IMR-90 (cell line): ENCODE measurements around the gene LCMT2. TPM values are rescaled to one million over a fixed set of nuclear protein-coding genes. Genes with fewer than 3 reads are reported as not detected.

Source experiments
- ATAC-seq: fragments of 200-7000 bp; cut with Tn5 transposase; 2 replicates; pipeline ENCODE4 v1.9.1; 2020; ENCODE audit warnings: low read depth, mild to moderate bottlenecking, moderate library complexity
- BruUV-seq: library from RNA; stranded (reverse); fragments of 400-500 nt; replicated peaks from 2 replicates; lab custom pipeline; 2021; lab: Mats Ljungman, UMichigan
- CTCF ChIA-PET: fragments of 300-600 bp; formaldehyde crosslinking; extraction: SDS; loops from one replicate; lab custom pipeline; 2021; ENCODE audit warnings: antibody characterized with exemption; lab: Yijun Ruan, JAX
- POLR2A ChIA-PET: fragments of 300-600 bp; sonication (Branson Sonifier 250); formaldehyde crosslinking; loops from one replicate; lab custom pipeline; 2022; ENCODE audit warnings: antibody characterized with exemption; ENCODE audit not compliant: unreplicated experiment; lab: Charles Lee
- DNase-seq: peaks from one replicate; pipeline ENCODE4 v3.0.0; 2013
- H2AFZ ChIP-seq: replicated peaks from 2 replicates; pipeline ENCODE3; 2013; ENCODE audit warnings: low read length, mild to moderate bottlenecking; ENCODE audit not compliant: poor library complexity
- H2AK5ac ChIP-seq: 2 replicates; pipeline ENCODE4 v1.6.1; 2013; ENCODE audit warnings: low read depth, low read length, inconsistent platforms
- H2AK9ac ChIP-seq: replicated peaks from 2 replicates; pipeline ENCODE3; 2013; ENCODE audit warnings: mild to moderate bottlenecking, low read depth, low read length, moderate library complexity; ENCODE audit not compliant: poor library complexity
- H2BK120ac ChIP-seq: 2 replicates; pipeline ENCODE4 v1.6.1; 2013; ENCODE audit warnings: low read depth, low read length, inconsistent platforms
- H2BK15ac ChIP-seq: 3 replicates; pipeline ENCODE4 v1.6.1; 2013; ENCODE audit warnings: low read depth, low read length, inconsistent platforms
- H2BK20ac ChIP-seq: 2 replicates; pipeline ENCODE4 v1.6.1; 2013; ENCODE audit warnings: low read depth, mild to moderate bottlenecking, inconsistent platforms, low read length, moderate library complexity
- H2BK5ac ChIP-seq: 2 replicates; pipeline ENCODE4 v1.6.1; 2013; ENCODE audit warnings: mild to moderate bottlenecking, low read depth, low read length, inconsistent platforms; ENCODE audit not compliant: poor library complexity, severe bottlenecking
- H3K14ac ChIP-seq: replicated peaks from 2 replicates; pipeline ENCODE4 v1.6.1; 2013; ENCODE audit warnings: low read depth, low read length, inconsistent platforms
- H3K18ac ChIP-seq: 2 replicates; pipeline ENCODE4 v1.6.1; 2013; ENCODE audit warnings: low read depth, low read length, control low read depth
- H3K23ac ChIP-seq: 2 replicates; pipeline ENCODE4 v1.6.1; 2013; ENCODE audit warnings: low read depth, low read length, inconsistent platforms
- H3K27ac ChIP-seq: 2 replicates; pipeline ENCODE4 v1.5.1; 2013; ENCODE audit warnings: mild to moderate bottlenecking, control low read depth, low read length; ENCODE audit not compliant: insufficient read depth
- H3K27me3 ChIP-seq: 2 replicates; pipeline ENCODE4 v1.6.1; 2013; ENCODE audit warnings: low read length; ENCODE audit not compliant: control insufficient read depth, insufficient read depth
- H3K36me3 ChIP-seq: 2 replicates; pipeline ENCODE4 v1.6.1; 2013; ENCODE audit warnings: low read length, mixed read lengths; ENCODE audit not compliant: control insufficient read depth, insufficient read depth
- H3K4ac ChIP-seq: 2 replicates; pipeline ENCODE4 v1.6.1; 2013; ENCODE audit warnings: low read depth, low read length, inconsistent platforms
- H3K4me1 ChIP-seq: 2 replicates; pipeline ENCODE4 v1.6.1; 2013; ENCODE audit warnings: low read length, mixed read lengths; ENCODE audit not compliant: control insufficient read depth, insufficient read depth
- H3K4me2 ChIP-seq: 2 replicates; pipeline ENCODE4 v1.6.1; 2013; ENCODE audit warnings: low read depth, mild to moderate bottlenecking, control low read depth, low read length, moderate library complexity
- H3K4me3 ChIP-seq: 2 replicates; pipeline ENCODE4 v1.5.1; 2013; ENCODE audit warnings: low read depth, mild to moderate bottlenecking, control low read depth, low read length, moderate library complexity; ENCODE audit not compliant: insufficient read depth
- H3K56ac ChIP-seq: 2 replicates; pipeline ENCODE4 v1.6.1; 2013; ENCODE audit warnings: low read length, inconsistent platforms; ENCODE audit not compliant: insufficient read depth; ENCODE audit errors: extremely low read depth
- H3K79me1 ChIP-seq, 2 experiments: 2 replicates each; pipeline ENCODE4 v1.6.1; 2013; ENCODE audit warnings: low read length in 2 of 2, inconsistent platforms in 1 of 2, low read depth in 1 of 2
- H3K9ac ChIP-seq: 2 replicates; pipeline ENCODE4 v1.6.1; 2013; ENCODE audit warnings: low read depth, low read length, control low read depth
- H3K9me1 ChIP-seq: 2 replicates; pipeline ENCODE4 v1.6.1; 2013; ENCODE audit warnings: low read length, inconsistent platforms; ENCODE audit not compliant: insufficient read depth
- H3K9me3 ChIP-seq: 2 replicates; pipeline ENCODE4 v1.6.1; 2013; ENCODE audit warnings: low read length; ENCODE audit not compliant: control insufficient read depth, insufficient read depth
- H4K20me1 ChIP-seq: 2 replicates; pipeline ENCODE4 v1.6.1; 2013; ENCODE audit warnings: low read length, inconsistent platforms; ENCODE audit not compliant: insufficient read depth
- H4K5ac ChIP-seq: 2 replicates; pipeline ENCODE4 v1.6.1; 2013; ENCODE audit warnings: mild to moderate bottlenecking, low read depth, low read length, control low read depth
- H4K8ac ChIP-seq, 2 experiments: 2 replicates each; pipeline ENCODE4 v1.6.1; 2013; ENCODE audit warnings: low read depth in 2 of 2, low read length in 2 of 2, control low read depth in 1 of 2, inconsistent platforms in 1 of 2
- H4K91ac ChIP-seq: 2 replicates; pipeline ENCODE4 v1.6.1; 2013; ENCODE audit warnings: low read depth, low read length, inconsistent platforms; ENCODE audit not compliant: insufficient read depth
- CTCF ChIP-seq: conservative IDR thresholded peaks from 2 replicates; pipeline ENCODE4 v1.5.1; 2012; ENCODE audit warnings: mild to moderate bottlenecking, low read depth, low read length, improper control_type of control experiment
- FOS ChIP-seq: fragments of 150-350 bp; IDR thresholded peaks from 2 replicates; pipeline ENCODE4 v1.6.1; 2016; ENCODE audit warnings: low read depth, low read length
- MAFK ChIP-seq: IDR thresholded peaks from 2 replicates; pipeline ENCODE4 v1.6.1; 2012; ENCODE audit warnings: low read depth, low read length, improper control_type of control experiment
- MAZ ChIP-seq: IDR thresholded peaks from 2 replicates; pipeline ENCODE4 v1.6.1; 2012; ENCODE audit warnings: low read depth, mild to moderate bottlenecking, low read length, improper control_type of control experiment, moderate library complexity, borderline replicate concordance
- MXI1 ChIP-seq: IDR thresholded peaks from 2 replicates; pipeline ENCODE4 v1.6.1; 2012; ENCODE audit warnings: low read depth, mild to moderate bottlenecking, low read length, moderate library complexity, borderline replicate concordance
- NFE2L2 ChIP-seq: fragments of 150-350 bp; IDR thresholded peaks from 2 replicates; pipeline ENCODE4 v1.6.1; 2016; ENCODE audit warnings: low read depth, mild to moderate bottlenecking, low read length
- RAD21 ChIP-seq: IDR thresholded peaks from 2 replicates; pipeline ENCODE4 v1.6.1; 2012; ENCODE audit warnings: low read length, improper control_type of control experiment
- WGBS, 2 experiments: methylation state at CpG; one replicate each; pipeline versions ENCODE4 v1.1.5 to v1.1.7; 2013; ENCODE audit warnings: missing lambda C conversion rate in 2 of 2; ENCODE audit not compliant: insufficient read length in 1 of 2; ENCODE audit errors: extremely low coverage in 2 of 2; 5-methylcytosine and 5-hydroxymethylcytosine counted together
- dilution Hi-C: fragments of 300-500 bp; cut with HindIII; formaldehyde crosslinking; loops from one replicate; pipeline ENCODE4 v1.14.3; 2018; ENCODE audit warnings: low sequenced_read_pairs; ENCODE audit not compliant: unreplicated experiment
- in situ Hi-C: fragments of 300-500 bp; cut with MboI; formaldehyde crosslinking; loops from 3 replicates; pipeline ENCODE4 v1.14.3; 2019; ENCODE audit warnings: low sequenced_read_pairs, inconsistent platforms, mixed read lengths
- intact Hi-C: fragments of 100-400 bp; cut with micrococcal nuclease; formaldehyde crosslinking; loops from 2 replicates; pipeline ENCODE4 v1.10.0; 2022
- polyA plus RNA-seq, 3 experiments: library from polyadenylated mRNA; depleted of rRNA; stranded (reverse); fragments of >200 nt; gene quantifications; 2 replicates each; pipeline ENCODE4 v1.2.3, GENCODE V29; 2012; ENCODE audit warnings: low replicate concordance in 1 of 3
- total RNA-seq: library from RNA; depleted of rRNA; stranded (reverse); fragments of >200 nt; gene quantifications from 2 replicates; pipeline ENCODE4 v1.2.3, GENCODE V29; 2012

LCMT2 gene
- total and polyA plus RNA-seq, 2 of the 4 experiments (the other 2 are of a cell fraction): 5.8 to 12.2 TPM

- peaks cover 2% of the 10 kb centered on the region; the same call in 1 of the 2 replicates for H3K4me1 ChIP-seq
- no peaks in the 10 kb centered on the region for H3K27me3 ChIP-seq
- H3K27ac ChIP-seq: peak within 1 kb of the TSS; percentile 96
- ATAC-seq (peak; percentile 95), DNase-seq (peak; percentile 62)
- H2BK20ac ChIP-seq: no peak within 1 kb of the TSS
- H3K4me2 ChIP-seq: peak within 1 kb of the TSS; percentile 99
- TF ChIP-seq FOS: no peak
- no peak for TF ChIP-seq RAD21
- no peak for TF ChIP-seq NFE2L2
- no peak for TF ChIP-seq MAFK
- 0 out of 2 replicates have a peak, but pooled peaks have one; percentile 19 for TF ChIP-seq MAZ
- peak; percentile 66 for TF ChIP-seq MXI1
- TF ChIP-seq CTCF: no peak
- peak within 1 kb of the TSS; percentile 97 for H3K4me3 ChIP-seq
- dilution Hi-C loops (no loop called here), intact Hi-C loops (no loop called here), in situ Hi-C loops (no loop called here)
- H4K20me1 ChIP-seq: peaks cover 5% of the 10 kb centered on the region; the same call in 1 of the 2 replicates
- H3K14ac ChIP-seq: peak within 1 kb of the TSS; percentile 82
- H3K9me3 ChIP-seq: peaks cover 11% of the 10 kb centered on the region
- no TSS peak for BruUV-seq
- WGBS, 2 experiments: 0% methylated on average over 25 of the region's 66 CpGs; no CpG with 5 or more reads in 1 of the 2 experiments
- peaks cover 6% of the 10 kb centered on the region; the same call in 1 of the 2 replicates for H3K9me1 ChIP-seq
- H2AK5ac ChIP-seq: peak within 1 kb of the TSS; percentile 57
- H2AFZ ChIP-seq: peak within 1 kb of the TSS; percentile 100
- H2BK120ac ChIP-seq: peak within 1 kb of the TSS; percentile 81
- H4K5ac ChIP-seq: peak within 1 kb of the TSS; percentile 83
- H4K91ac ChIP-seq: peak within 1 kb of the TSS; percentile 86
- peak within 1 kb of the TSS; percentile 55; the same call in 1 of the 2 replicates for H3K18ac ChIP-seq
- H2BK15ac ChIP-seq: peak within 1 kb of the TSS; percentile 86; the same call in 1 of the 3 replicates
- peak within 1 kb of the TSS; percentile 96 for H2AK9ac ChIP-seq
- peaks cover 43 to 48% of the 10 kb centered on the region in 2 experiments for H3K79me1 ChIP-seq
- H3K9ac ChIP-seq: peak within 1 kb of the TSS; percentile 98
- H2BK5ac ChIP-seq: peak within 1 kb of the TSS; percentile 83
- peak within 1 kb of the TSS; percentile 93 for H3K4ac ChIP-seq
- peaks cover 11% of the 10 kb centered on the region for H3K36me3 ChIP-seq
- H3K23ac ChIP-seq: peak within 1 kb of the TSS; percentile 94
- H4K8ac ChIP-seq: peak within 1 kb of the TSS; percentile 98 to 99
- ChIA-PET POLR2A (interaction anchor here (0.6 to 0.7 kb wide), 3 partner anchors 13 to 137 kb away, joined by 3 to 5 read pairs (median 4); no protein-coding TSS in a partner anchor), CTCF (interaction anchor here (0.6 to 1.3 kb wide), 6 partner anchors 11 to 816 kb away, joined by 3 to 5 read pairs (median 3); no protein-coding TSS in a partner anchor)
- peak within 1 kb of the TSS; percentile 73; the same call in 1 of the 2 replicates for H3K56ac ChIP-seq
Measured at GRCh38 chr15:43370975-43371974, 40.9 kb upstream of the LCMT2 start, which contains the start of the genes TUBGCP4 and ZSCAN29. TSS of gene TUBGCP4 (plus strand) at chr15:43371101. CDS start at chr15:43371355, 254 bp downstream. TSS of gene ZSCAN29 (minus strand) at chr15:43371043. CDS start at chr15:43369913, 1,130 bp downstream.
